Gastroesophageal sphincter (tissue), 3 donors: ENCODE data around the gene DOLK.

Source experiments
- CTCF ChIP-seq, 4 experiments: fragments of 200-600 bp in 2 of 4; fragments of 450-650 bp in 2 of 4; sonication (generic) in 1 of 4; IDR thresholded peaks; one replicate each; pipeline ENCODE4 v1.5.1; 2017 to 2019; ENCODE audit warnings: antibody characterized with exemption in 4 of 4, mild to moderate bottlenecking in 2 of 4, moderate library complexity in 2 of 4
- EP300 ChIP-seq: sonication (generic); formaldehyde crosslinking; IDR thresholded peaks from one replicate; pipeline ENCODE4 v1.6.1; 2017; ENCODE audit warnings: antibody characterized with exemption, mild to moderate bottlenecking
- POLR2AphosphoS5 ChIP-seq: sonication (generic); formaldehyde crosslinking; IDR thresholded peaks from one replicate; pipeline ENCODE4 v1.6.1; 2017; ENCODE audit warnings: antibody characterized with exemption

GRCh38 chr9:128913048-128913900, 34.1 kb downstream of the DOLK start:
- no peak for TF ChIP-seq EP300
- no peak for TF ChIP-seq CTCF (IDR thresholded peaks at IDR 0.05)
- no peak for TF ChIP-seq POLR2AphosphoS5
